AG09319 (cell line): ENCODE results near the gene EXOC6B.
A peak's percentile ranks its signal among the peaks of the same experiment; 100 is the strongest.

Source experiments
- DNase-seq: peaks from one replicate; pipeline ENCODE4 v3.0.0-alpha.2; 2010; ENCODE audit warnings: low read depth; ENCODE audit errors: extremely low read depth
- CTCF ChIP-seq: IDR thresholded peaks from 2 replicates; pipeline ENCODE4 v1.5.1; 2011; ENCODE audit warnings: low read depth, mild to moderate bottlenecking, inconsistent platforms, low read length, moderate library complexity

The EXOC6B gene

GRCh38 chr2:72754628-72755320 is 71.1 kb downstream of the EXOC6B start:
- DNase-seq = no peak
- TF ChIP-seq CTCF = no peak

- no peak for TF ChIP-seq CTCF
- DNase-seq = no peak
These were observed 74.7 kb downstream of the EXOC6B start for GRCh38 chr2:72750977-72751639.

- no peak for DNase-seq
- TF ChIP-seq CTCF = no peak
These were observed 75.4 kb downstream of the EXOC6B start for GRCh38 chr2:72750466-72750865.

GRCh38 chr2:72747344-72747743 is 78.5 kb downstream of the EXOC6B start:
- no peak for TF ChIP-seq CTCF

GRCh38 chr2:72745679-72746368 is 80.0 kb downstream of the EXOC6B start:
- TF ChIP-seq CTCF = peak; percentile 67
- peak; percentile 49 for DNase-seq

More at GRCh38 chr2:72747344-72747743, 78.5 kb downstream of the EXOC6B start:
- DNase-seq = no peak

- TF ChIP-seq CTCF = no peak
- DNase-seq = no peak
These were observed 81.8 kb downstream of the EXOC6B start for GRCh38 chr2:72744049-72744448.

- DNase-seq = no peak
- no peak for TF ChIP-seq CTCF
These were observed 82.4 kb downstream of the EXOC6B start for GRCh38 chr2:72743481-72743880.
